CD14-positive monocyte (primary cell): ENCODE measurements around the gene C4orf51. TPM values are rescaled to one million over a fixed set of nuclear protein-coding genes. Genes with fewer than 3 reads are reported as not detected.

Source experiments
- DNase-seq, 3 donors: peaks; one replicate each; pipeline ENCODE4 v3.0.0-alpha.2; 2011 to 2022
- H2AFZ ChIP-seq: 2 replicates; pipeline ENCODE4 v1.6.0; 2012; ENCODE audit warnings: mild to moderate bottlenecking, low read depth, low read length, inconsistent platforms; ENCODE audit not compliant: insufficient read depth, poor library complexity, severe bottlenecking
- H3K27ac ChIP-seq, 2 donors: 1 replicate in 1 of 2; 2 replicates in 1 of 2; pipeline ENCODE4 v1.5.1; 2012 to 2013; ENCODE audit warnings: low read length in 2 of 2, control low read depth in 1 of 2, inconsistent platforms in 1 of 2, low read depth in 1 of 2, mild to moderate bottlenecking in 1 of 2
- H3K27me3 ChIP-seq, 2 donors: one replicate each; pipeline versions ENCODE4 v1.6.0 to v1.6.1; 2011 to 2013; ENCODE audit warnings: low read length in 2 of 2; ENCODE audit not compliant: control insufficient read depth in 2 of 2, insufficient read depth in 2 of 2
- H3K36me3 ChIP-seq, 2 donors: replicated peaks in 1 of 2; 1 replicate in 1 of 2; 2 replicates in 1 of 2; pipeline versions ENCODE4 v1.5.1 to v1.6.1; 2012 to 2013; ENCODE audit warnings: low read length in 2 of 2, control low read depth in 1 of 2, inconsistent platforms in 1 of 2, mild to moderate bottlenecking in 1 of 2; ENCODE audit not compliant: insufficient read depth in 2 of 2, control insufficient read depth in 1 of 2
- H3K4me1 ChIP-seq, 2 donors: 1 replicate in 1 of 2; 2 replicates in 1 of 2; pipeline versions ENCODE4 v1.5.1 to v1.6.1; 2012 to 2013; ENCODE audit warnings: low read length in 2 of 2, control low read depth in 1 of 2, inconsistent platforms in 1 of 2, mild to moderate bottlenecking in 1 of 2, moderate library complexity in 1 of 2; ENCODE audit not compliant: insufficient read depth in 2 of 2, control insufficient read depth in 1 of 2
- H3K4me2 ChIP-seq: replicated peaks from 2 replicates; pipeline ENCODE3; 2012; ENCODE audit warnings: low read length, moderate library complexity, mild to moderate bottlenecking; ENCODE audit not compliant: poor library complexity, severe bottlenecking; ENCODE audit errors: extremely low read depth
- H3K4me3 ChIP-seq, 3 experiments: fragments of 200-600 bp in 1 of 3; sonication (generic) in 1 of 3; replicated peaks in 1 of 3; 1 replicate in 2 of 3; 2 replicates in 1 of 3; pipeline ENCODE4 v1.5.1; 2011 to 2013; ENCODE audit warnings: low read length in 3 of 3, mild to moderate bottlenecking in 3 of 3, control low read depth in 2 of 3, low read depth in 2 of 3, inconsistent platforms in 1 of 3, moderate library complexity in 1 of 3
- H3K79me2 ChIP-seq: 2 replicates; pipeline ENCODE4 v1.6.0; 2012; ENCODE audit warnings: mild to moderate bottlenecking, control low read depth, inconsistent platforms, low read length, moderate library complexity; ENCODE audit not compliant: insufficient read depth
- H3K9ac ChIP-seq: 2 replicates; pipeline ENCODE4 v1.6.0; 2017; ENCODE audit warnings: low read length, mild to moderate bottlenecking; ENCODE audit not compliant: insufficient read depth, poor library complexity, severe bottlenecking
- H3K9me3 ChIP-seq, 2 donors: replicated peaks in 1 of 2; 1 replicate in 1 of 2; 2 replicates in 1 of 2; pipeline versions ENCODE4 v1.5.1 to v1.6.1; 2012 to 2013; ENCODE audit warnings: low read length in 2 of 2, control low read depth in 1 of 2; ENCODE audit not compliant: control insufficient read depth in 1 of 2, insufficient read depth in 1 of 2
- H4K20me1 ChIP-seq: 2 replicates; pipeline ENCODE4 v1.6.0; 2012; ENCODE audit warnings: mild to moderate bottlenecking, low read length, control low read depth, moderate library complexity; ENCODE audit not compliant: insufficient read depth
- H3K27ac Mint-ChIP-seq, 7 donors: one replicate each; pipeline ENCODE4 v1.8.0; 2020; ENCODE audit warnings: mild to moderate bottlenecking in 7 of 7, mixed read lengths in 7 of 7, moderate library complexity in 6 of 7, inconsistent platforms in 2 of 7
- H3K27me3 Mint-ChIP-seq, 3 donors: one replicate each; pipeline ENCODE4 v1.8.0; 2021 to 2022; ENCODE audit warnings: low read depth in 3 of 3, mild to moderate bottlenecking in 3 of 3, mixed read lengths in 3 of 3, moderate library complexity in 3 of 3, inconsistent platforms in 1 of 3
- H3K36me3 Mint-ChIP-seq, 2 donors: one replicate each; pipeline ENCODE4 v1.8.0; 2020; ENCODE audit warnings: mixed read lengths in 2 of 2, inconsistent platforms in 1 of 2, mild to moderate bottlenecking in 1 of 2
- H3K4me1 Mint-ChIP-seq: one replicate; pipeline ENCODE4 v1.8.0; 2020; ENCODE audit warnings: mild to moderate bottlenecking, mixed read lengths
- H3K4me3 Mint-ChIP-seq, 2 donors: one replicate each; pipeline ENCODE4 v1.8.0; 2020; ENCODE audit warnings: mild to moderate bottlenecking in 2 of 2, mixed read lengths in 2 of 2, moderate library complexity in 1 of 2
- H3K9me3 Mint-ChIP-seq, 7 donors: one replicate each; pipeline ENCODE4 v1.8.0; 2020 to 2022; ENCODE audit warnings: mixed read lengths in 7 of 7, mild to moderate bottlenecking in 6 of 7, moderate library complexity in 6 of 7, inconsistent platforms in 2 of 7
- CTCF ChIP-seq: fragments of 200-600 bp; IDR thresholded peaks from one replicate; pipeline ENCODE4 v1.8.0; 2022; ENCODE audit warnings: antibody characterized with exemption, mild to moderate bottlenecking
- WGBS: methylation state at CpG from one replicate; pipeline ENCODE4 v1.1.5; 2013; ENCODE audit warnings: missing lambda C conversion rate; ENCODE audit not compliant: insufficient coverage; 5-methylcytosine and 5-hydroxymethylcytosine counted together
- intact Hi-C, 2 donors: fragments of 100-400 bp; cut with micrococcal nuclease; formaldehyde crosslinking; loops; one replicate each; pipeline versions ENCODE4 v1.15.0 to v1.15.1; 2023
- polyA plus RNA-seq, 3 donors: library from polyadenylated mRNA; depleted of rRNA in 1 of 3; unstranded in 2 of 3; stranded (reverse) in 1 of 3; fragments of 300-500 nt in 2 of 3; fragments of >200 nt in 1 of 3; fragmentation: Illumina TruSeq in 2 of 3; gene quantifications; 1 replicate in 2 of 3; 2 replicates in 1 of 3; pipeline ENCODE4 v1.2.3, GENCODE V29; 2012 to 2021

The C4orf51 gene
- polyA plus RNA-seq, 3 donors, result not detected

- H3K4me2 ChIP-seq, result no peak overlapping the region
- no peaks in the 10 kb centered on the region for H4K20me1 ChIP-seq
- no peaks in the 10 kb centered on the region for H3K9me3 ChIP-seq
- intact Hi-C loops, result no loop called here
- no peaks in the 10 kb centered on the region for H3K79me2 ChIP-seq
- H3K9ac ChIP-seq, result no peak overlapping the region
- H3K4me1 Mint-ChIP-seq, result no peaks in the 10 kb centered on the region
- no peak overlapping the region for H3K4me3 ChIP-seq
- H3K27ac Mint-ChIP-seq, result no peak overlapping the region
- DNase-seq, result no peak
- peaks cover 0 to 3% (median 2%) of the 10 kb centered on the region in 3 donors for H3K27me3 Mint-ChIP-seq
- H3K27me3 ChIP-seq, result no peaks in the 10 kb centered on the region
- H3K36me3 Mint-ChIP-seq, result no peaks in the 10 kb centered on the region
- H3K9me3 Mint-ChIP-seq, result peaks cover 0 to 3% (median 0%) of the 10 kb centered on the region in 7 donors
- no CpG with 5 or more reads among the region's 2 CpGs for WGBS
- TF ChIP-seq CTCF, result no peak
- no peaks in the 10 kb centered on the region for H3K4me1 ChIP-seq
- no peaks in the 10 kb centered on the region for H3K36me3 ChIP-seq
- H3K27ac ChIP-seq, result no peak overlapping the region
- no peak overlapping the region for H2AFZ ChIP-seq
- no peak overlapping the region for H3K4me3 Mint-ChIP-seq
These were observed 60.9 kb downstream of the C4orf51 start for GRCh38 chr4:145740806-145741205.

- H3K27me3 Mint-ChIP-seq, result peaks cover 1 to 4% (median 2%) of the 10 kb centered on the region in 3 donors
- Histone ChIP-seq H3K27me3 (no peaks in the 10 kb centered on the region), H3K9ac (no peak overlapping the region), H3K4me1 (no peaks in the 10 kb centered on the region), H3K4me3 (no peak overlapping the region), H3K4me2 (no peak overlapping the region), H2AFZ (no peak overlapping the region), H3K79me2 (no peaks in the 10 kb centered on the region), H3K9me3 (no peaks in the 10 kb centered on the region), H4K20me1 (no peaks in the 10 kb centered on the region), H3K27ac (no peak overlapping the region), H3K36me3 (no peaks in the 10 kb centered on the region)
- H3K9me3 Mint-ChIP-seq, result peaks cover 0 to 3% (median 2%) of the 10 kb centered on the region in 7 donors
- WGBS, result no CpG with 5 or more reads among the region's 2 CpGs
- intact Hi-C loops, result no loop called here
- H3K4me3 Mint-ChIP-seq, result no peak overlapping the region
- no peaks in the 10 kb centered on the region for H3K4me1 Mint-ChIP-seq
- no peaks in the 10 kb centered on the region for H3K36me3 Mint-ChIP-seq
- DNase-seq, result no peak
- TF ChIP-seq CTCF, result no peak
- no peak overlapping the region for H3K27ac Mint-ChIP-seq
These were observed 63.7 kb downstream of the C4orf51 start for GRCh38 chr4:145743641-145744040.
